MM.1S (cell line): ENCODE measurements around the gene KRTAP21-2.

Experiments
- EZH2 ChIP-seq: fragments of 300-600 bp; sonication (generic); optimal IDR thresholded peaks from 2 replicates; pipeline ENCODE3; 2017; ENCODE audit warnings: low read depth, mild to moderate bottlenecking, antibody characterized with exemption, low read length, mixed read lengths
- EZH2phosphoT487 ChIP-seq: fragments of 300-600 bp; sonication (generic); IDR thresholded peaks from 2 replicates; pipeline ENCODE4 v1.6.1; 2018; ENCODE audit warnings: antibody characterized with exemption, low read length
- TF ChIP-seq, protein P1 (sequence below): fragments of 300-600 bp; sonication (generic); IDR thresholded peaks from 2 replicates; pipeline ENCODE4 v1.5.1; 2016; ENCODE audit warnings: antibody characterized with exemption, low read length, mixed read lengths

DNA sequence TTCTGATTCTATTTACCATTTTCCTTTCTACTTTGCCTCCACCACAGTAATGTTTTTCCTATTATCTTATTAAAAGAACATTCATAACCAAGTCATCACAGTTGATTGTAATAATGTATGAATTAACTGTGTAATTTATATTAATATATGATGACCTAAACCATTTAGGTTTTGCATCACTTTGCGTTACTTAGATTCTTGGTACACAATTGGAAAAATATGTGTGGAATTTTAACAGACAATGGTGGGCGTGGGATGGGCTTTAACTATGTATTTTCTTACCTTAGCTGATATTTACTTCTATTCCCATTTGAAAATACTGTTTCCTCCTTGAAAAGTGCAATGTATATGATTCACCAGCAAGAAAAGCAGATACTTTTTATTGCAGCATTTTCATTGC lies 32.1 kb downstream of the KRTAP21-2 start:
- TF ChIP-seq, protein P1, sequence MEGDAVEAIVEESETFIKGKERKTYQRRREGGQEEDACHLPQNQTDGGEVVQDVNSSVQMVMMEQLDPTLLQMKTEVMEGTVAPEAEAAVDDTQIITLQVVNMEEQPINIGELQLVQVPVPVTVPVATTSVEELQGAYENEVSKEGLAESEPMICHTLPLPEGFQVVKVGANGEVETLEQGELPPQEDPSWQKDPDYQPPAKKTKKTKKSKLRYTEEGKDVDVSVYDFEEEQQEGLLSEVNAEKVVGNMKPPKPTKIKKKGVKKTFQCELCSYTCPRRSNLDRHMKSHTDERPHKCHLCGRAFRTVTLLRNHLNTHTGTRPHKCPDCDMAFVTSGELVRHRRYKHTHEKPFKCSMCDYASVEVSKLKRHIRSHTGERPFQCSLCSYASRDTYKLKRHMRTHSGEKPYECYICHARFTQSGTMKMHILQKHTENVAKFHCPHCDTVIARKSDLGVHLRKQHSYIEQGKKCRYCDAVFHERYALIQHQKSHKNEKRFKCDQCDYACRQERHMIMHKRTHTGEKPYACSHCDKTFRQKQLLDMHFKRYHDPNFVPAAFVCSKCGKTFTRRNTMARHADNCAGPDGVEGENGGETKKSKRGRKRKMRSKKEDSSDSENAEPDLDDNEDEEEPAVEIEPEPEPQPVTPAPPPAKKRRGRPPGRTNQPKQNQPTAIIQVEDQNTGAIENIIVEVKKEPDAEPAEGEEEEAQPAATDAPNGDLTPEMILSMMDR = no peak
- TF ChIP-seq EZH2 (no peak), EZH2phosphoT487 (no peak)
